ENCODE results near the gene NR1H4. TPM values are rescaled to one million over a fixed set of nuclear protein-coding genes. Genes with fewer than 3 reads are reported as not detected.
A peak's percentile ranks its signal among the peaks of the same experiment; 100 is the strongest.

The NR1H4 gene
- total and polyA plus RNA-seq, 2 of the 13 experiments (the other 11 are each of a cell fraction or from before 2014, with no cell fraction given) = 27.3 to 114 TPM

GRCh38 chr12:100437038-100437841 lies 36.4 kb upstream of the NR1H4 start (continued):
- peak; percentile 94 for TF ChIP-seq ZNF503 (CRISPR knock-in tag; IDR thresholded peaks at IDR 0.05)
- TF ChIP-seq SIX4 (CRISPR knock-in tag; IDR thresholded peaks at IDR 0.05) = peak; percentile 76
- TF ChIP-seq NR2F1 (CRISPR knock-in tag; IDR thresholded peaks at IDR 0.05) = peak; percentile 64 to 68; a peak in 3 of 4 replicates
- TF ChIP-seq SIX1 (CRISPR knock-in tag; IDR thresholded peaks at IDR 0.05; ENCODE audit: borderline replicate concordance) = peak; percentile 81
- no peak for TF ChIP-seq ZNF546 (CRISPR knock-in tag; conservative IDR thresholded peaks at IDR 0.05)
- TF ChIP-seq ZBTB25 (CRISPR knock-in tag; IDR thresholded peaks at IDR 0.05) = peak; percentile 93
- TF ChIP-seq DNMT1 (CRISPR knock-in tag; IDR thresholded peaks at IDR 0.05) = no peak
- no peak for TF ChIP-seq HNRNPUL1 (IDR thresholded peaks at IDR 0.05; ENCODE audit: low read depth, low read length)
- TF ChIP-seq HOXA9 (CRISPR knock-in tag; IDR thresholded peaks at IDR 0.05; ENCODE audit: borderline replicate concordance) = no peak
- peak; percentile 35 for TF ChIP-seq DRAP1 (CRISPR knock-in tag; IDR thresholded peaks at IDR 0.05)
- TF ChIP-seq ZNF644 (CRISPR knock-in tag; IDR thresholded peaks at IDR 0.05; ENCODE audit: low read depth) = peak; percentile 94
- no peak for TF ChIP-seq CSRNP1 (CRISPR knock-in tag; IDR thresholded peaks at IDR 0.05)
- TF ChIP-seq ZIK1 (CRISPR knock-in tag; IDR thresholded peaks at IDR 0.05; ENCODE audit: borderline replicate concordance, low read depth) = no peak
- TF ChIP-seq ARID2 (CRISPR knock-in tag; IDR thresholded peaks at IDR 0.05; ENCODE audit: borderline replicate concordance) = no peak; the same call in 1 of the 2 replicates
- peak; percentile 99 for TF ChIP-seq ISL2 (CRISPR knock-in tag; IDR thresholded peaks at IDR 0.05)
- 0 out of 2 replicates have a peak, but pooled peaks have one; percentile 48 for TF ChIP-seq ZSCAN12 (CRISPR knock-in tag; IDR thresholded peaks at IDR 0.05)
- TF ChIP-seq HBP1 (CRISPR knock-in tag; IDR thresholded peaks at IDR 0.05; ENCODE audit: low read depth) = peak; percentile 22; the same call in 1 of the 2 replicates
- peak; percentile 68; the same call in 1 of the 2 replicates for TF ChIP-seq TGIF2 (CRISPR knock-in tag; IDR thresholded peaks at IDR 0.05)
- no peak for TF ChIP-seq ZNF704 (CRISPR knock-in tag; IDR thresholded peaks at IDR 0.05; ENCODE audit: borderline replicate concordance)
- no peak for TF ChIP-seq GLI4 (CRISPR knock-in tag; IDR thresholded peaks at IDR 0.05; ENCODE audit: borderline replicate concordance)
- TF ChIP-seq ARNTL (CRISPR knock-in tag; IDR thresholded peaks at IDR 0.05) = peak; percentile 52; the same call in 1 of the 2 replicates
